Measurements from ENCODE around the gene CDPF1. TPM values are rescaled to one million over a fixed set of nuclear protein-coding genes. Genes with fewer than 3 reads are reported as not detected.

Gene CDPF1
- polyA plus RNA-seq, 1 donor (not counting 4 experiments of a cell fraction or from before 2014, with no cell fraction given) = 5.9 TPM

- dilution Hi-C loops (cut with MboI; ENCODE audit: extremely low pct_ligation_motif_present, low sequenced_read_pairs) = no loop called here
- H3K4me3 ChIP-seq (ENCODE audit: control insufficient read depth in 2 of 3, extremely low read depth in 1 of 3, insufficient read depth in 2 of 3, low read depth in 1 of 3, low read length in 3 of 3) = no peak within 1 kb of the TSS
- H3K9me3 ChIP-seq (ENCODE audit: control insufficient read depth, low read depth, low read length) = no peaks in the 10 kb centered on the region
- no peak within 1 kb of the TSS for H3K27ac ChIP-seq (ENCODE audit: control insufficient read depth, insufficient read depth, low read length)
- FAIRE-seq (no peak), DNase-seq (ENCODE audit: low read depth, low spot score) (no peak)
- TF ChIP-seq CTCF (optimal IDR thresholded peaks at IDR 0.05 in 1 of 3, IDR thresholded peaks at IDR 0.05 in 1 of 3, conservative IDR thresholded peaks at IDR 0.05 in 1 of 3; ENCODE audit: extremely low read depth in 1 of 3, insufficient read depth in 2 of 3, low read length in 3 of 3) (no peak), EZH2 (IDR thresholded peaks at IDR 0.05; ENCODE audit: low read length) (no peak)
- no peaks in the 10 kb centered on the region for H3K36me3 ChIP-seq (ENCODE audit: control insufficient read depth in 2 of 2, extremely low read depth in 1 of 2, insufficient read depth in 2 of 2, low read length in 2 of 2)
- H2AFZ ChIP-seq (ENCODE audit: control insufficient read depth, low read length) = no peak within 1 kb of the TSS
- H3K4me1 ChIP-seq (ENCODE audit: control insufficient read depth, extremely low read depth, insufficient read depth, low read length) = peaks cover 1% of the 10 kb centered on the region
- H3K9ac ChIP-seq (ENCODE audit: control insufficient read depth, extremely low read depth, insufficient read depth, low read length) = no peak within 1 kb of the TSS
- no peaks in the 10 kb centered on the region for H3K79me2 ChIP-seq (ENCODE audit: control insufficient read depth, insufficient read depth, low read length)
- H4K20me1 ChIP-seq (ENCODE audit: control insufficient read depth, extremely low read depth, insufficient read depth, low read length) = no peaks in the 10 kb centered on the region
- H3K9me1 ChIP-seq (ENCODE audit: control insufficient read depth, extremely low read depth, insufficient read depth, low read length) = no peaks in the 10 kb centered on the region
- H3K4me2 ChIP-seq (ENCODE audit: control insufficient read depth, extremely low read depth, insufficient read depth, low read depth, low read length) = peak within 1 kb of the TSS; percentile 27
- H3K27me3 ChIP-seq (ENCODE audit: control insufficient read depth, extremely low read depth, insufficient read depth, low read length) = peaks cover 26% of the 10 kb centered on the region
Measured at GRCh38 chr22:46263216-46263590, 13.1 kb upstream of the CDPF1 start, which contains the start of gene PKDREJ. PKDREJ (minus strand) TSS chr22:46263343; CDS start chr22:46263322, 21 bp downstream.

- Histone ChIP-seq H3K4me1 (ENCODE audit: control insufficient read depth, extremely low read depth, insufficient read depth, low read length) (no peaks in the 10 kb centered on the region), H3K9me3 (ENCODE audit: control insufficient read depth, low read depth, low read length) (no peaks in the 10 kb centered on the region), H3K9ac (ENCODE audit: control insufficient read depth, extremely low read depth, insufficient read depth, low read length) (no peak overlapping the region), H3K27ac (ENCODE audit: control insufficient read depth, insufficient read depth, low read length) (no peak overlapping the region), H3K4me2 (ENCODE audit: control insufficient read depth, extremely low read depth, insufficient read depth, low read depth, low read length) (peak overlapping the region; percentile 27), H3K27me3 (ENCODE audit: control insufficient read depth, extremely low read depth, insufficient read depth, low read length) (peaks cover 26% of the 10 kb centered on the region), H3K9me1 (ENCODE audit: control insufficient read depth, extremely low read depth, insufficient read depth, low read length) (no peaks in the 10 kb centered on the region), H3K36me3 (ENCODE audit: control insufficient read depth in 2 of 2, extremely low read depth in 1 of 2, insufficient read depth in 2 of 2, low read length in 2 of 2) (no peaks in the 10 kb centered on the region), H3K4me3 (ENCODE audit: control insufficient read depth in 2 of 3, extremely low read depth in 1 of 3, insufficient read depth in 2 of 3, low read depth in 1 of 3, low read length in 3 of 3) (no peak overlapping the region), H3K79me2 (ENCODE audit: control insufficient read depth, insufficient read depth, low read length) (no peaks in the 10 kb centered on the region), H4K20me1 (ENCODE audit: control insufficient read depth, extremely low read depth, insufficient read depth, low read length) (no peaks in the 10 kb centered on the region), H2AFZ (ENCODE audit: control insufficient read depth, low read length) (no peak overlapping the region)
- peak; percentile 16 to 58 (median 17) for TF ChIP-seq CTCF (optimal IDR thresholded peaks at IDR 0.05 in 1 of 3, IDR thresholded peaks at IDR 0.05 in 1 of 3, conservative IDR thresholded peaks at IDR 0.05 in 1 of 3; ENCODE audit: extremely low read depth in 1 of 3, insufficient read depth in 2 of 3, low read length in 3 of 3)
- TF ChIP-seq EZH2 (IDR thresholded peaks at IDR 0.05; ENCODE audit: low read length) = no peak
- dilution Hi-C loops (cut with MboI; ENCODE audit: extremely low pct_ligation_motif_present, low sequenced_read_pairs) = no loop called here
- FAIRE-seq (no peak), DNase-seq (ENCODE audit: low read depth, low spot score) (no peak)
Measured at GRCh38 chr22:46262449-46263215, 12.5 kb upstream of the CDPF1 start.

Data from keratinocyte (primary cell).